Suprapubic skin (tissue), 4 donors: ENCODE measurements around the gene CORO2A.

Source experiments
- EP300 ChIP-seq: sonication (generic); formaldehyde crosslinking; IDR thresholded peaks from one replicate; pipeline ENCODE4 v1.6.1; 2017; ENCODE audit warnings: antibody characterized with exemption
- POLR2A ChIP-seq, 2 donors: fragments of 450-650 bp; IDR thresholded peaks; one replicate each; pipeline ENCODE4 v1.6.1; 2017; ENCODE audit warnings: antibody characterized with exemption in 2 of 2, mild to moderate bottlenecking in 2 of 2, moderate library complexity in 2 of 2
- POLR2AphosphoS5 ChIP-seq, 3 donors: sonication (generic); formaldehyde crosslinking; IDR thresholded peaks; one replicate each; pipeline ENCODE4 v1.6.1; 2017; ENCODE audit warnings: antibody characterized with exemption in 3 of 3
- TF ChIP-seq, protein P1 (sequence below), 2 donors: fragments of 200-600 bp in 1 of 2; fragments of 450-650 bp in 1 of 2; sonication (generic) in 1 of 2; IDR thresholded peaks; one replicate each; pipeline ENCODE4 v1.5.1; 2016 to 2019; ENCODE audit warnings: antibody characterized with exemption in 2 of 2, mild to moderate bottlenecking in 1 of 2, moderate library complexity in 1 of 2

- TF ChIP-seq, protein P1, sequence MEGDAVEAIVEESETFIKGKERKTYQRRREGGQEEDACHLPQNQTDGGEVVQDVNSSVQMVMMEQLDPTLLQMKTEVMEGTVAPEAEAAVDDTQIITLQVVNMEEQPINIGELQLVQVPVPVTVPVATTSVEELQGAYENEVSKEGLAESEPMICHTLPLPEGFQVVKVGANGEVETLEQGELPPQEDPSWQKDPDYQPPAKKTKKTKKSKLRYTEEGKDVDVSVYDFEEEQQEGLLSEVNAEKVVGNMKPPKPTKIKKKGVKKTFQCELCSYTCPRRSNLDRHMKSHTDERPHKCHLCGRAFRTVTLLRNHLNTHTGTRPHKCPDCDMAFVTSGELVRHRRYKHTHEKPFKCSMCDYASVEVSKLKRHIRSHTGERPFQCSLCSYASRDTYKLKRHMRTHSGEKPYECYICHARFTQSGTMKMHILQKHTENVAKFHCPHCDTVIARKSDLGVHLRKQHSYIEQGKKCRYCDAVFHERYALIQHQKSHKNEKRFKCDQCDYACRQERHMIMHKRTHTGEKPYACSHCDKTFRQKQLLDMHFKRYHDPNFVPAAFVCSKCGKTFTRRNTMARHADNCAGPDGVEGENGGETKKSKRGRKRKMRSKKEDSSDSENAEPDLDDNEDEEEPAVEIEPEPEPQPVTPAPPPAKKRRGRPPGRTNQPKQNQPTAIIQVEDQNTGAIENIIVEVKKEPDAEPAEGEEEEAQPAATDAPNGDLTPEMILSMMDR (IDR thresholded peaks at IDR 0.05): no peak
- TF ChIP-seq EP300 (no peak), POLR2AphosphoS5 (IDR thresholded peaks at IDR 0.05) (no peak), POLR2A (IDR thresholded peaks at IDR 0.05) (no peak)
Measured at GRCh38 chr9:98087420-98088354, 104.8 kb downstream of the CORO2A start.
